GM19193 (cell line): Measurements from ENCODE around the gene PUS3.

Source experiments
- POLR2A ChIP-seq: IDR thresholded peaks from 4 replicates; pipeline ENCODE4 v1.6.1; 2011; ENCODE audit not compliant: insufficient read depth, insufficient read length; ENCODE audit errors: extremely low read depth

PUS3 gene

GRCh38 chr11:125943661-125944349 is 40.8 kb upstream of the PUS3 start:
- no peak for TF ChIP-seq POLR2A

DNA sequence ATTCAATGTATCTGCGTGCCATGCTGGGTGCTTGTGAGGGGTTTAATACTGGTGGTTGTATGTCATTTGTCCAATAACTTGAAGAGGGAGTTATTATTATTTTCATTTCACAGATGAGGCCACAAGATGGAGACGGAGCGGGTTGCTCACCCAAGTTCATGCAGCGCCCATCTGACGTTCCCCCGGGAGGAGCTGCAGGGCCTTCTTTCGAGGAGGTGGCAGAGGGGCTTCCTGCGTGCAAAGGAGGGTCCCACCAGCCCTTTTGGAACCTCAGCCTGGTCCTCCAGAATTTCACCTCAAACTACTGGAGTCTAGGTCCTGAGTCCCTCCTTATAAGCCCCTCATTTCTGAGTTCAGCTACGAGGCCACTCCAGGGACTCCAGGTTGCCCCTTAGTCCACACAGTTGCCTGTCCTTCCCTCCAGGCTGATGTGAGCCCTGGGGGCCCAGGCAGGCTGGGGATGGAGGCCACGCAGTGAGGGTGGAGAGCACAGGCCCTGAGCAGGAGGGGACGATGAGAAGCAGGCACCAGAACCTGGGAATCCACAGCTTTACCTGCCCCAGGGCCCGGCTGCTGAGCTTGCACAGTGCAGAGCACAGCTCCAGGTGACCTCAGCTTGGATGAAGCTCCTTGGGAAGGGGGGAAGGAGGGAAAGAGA is 39.9 kb upstream of the PUS3 start:
- no peak for TF ChIP-seq POLR2A

DNA sequence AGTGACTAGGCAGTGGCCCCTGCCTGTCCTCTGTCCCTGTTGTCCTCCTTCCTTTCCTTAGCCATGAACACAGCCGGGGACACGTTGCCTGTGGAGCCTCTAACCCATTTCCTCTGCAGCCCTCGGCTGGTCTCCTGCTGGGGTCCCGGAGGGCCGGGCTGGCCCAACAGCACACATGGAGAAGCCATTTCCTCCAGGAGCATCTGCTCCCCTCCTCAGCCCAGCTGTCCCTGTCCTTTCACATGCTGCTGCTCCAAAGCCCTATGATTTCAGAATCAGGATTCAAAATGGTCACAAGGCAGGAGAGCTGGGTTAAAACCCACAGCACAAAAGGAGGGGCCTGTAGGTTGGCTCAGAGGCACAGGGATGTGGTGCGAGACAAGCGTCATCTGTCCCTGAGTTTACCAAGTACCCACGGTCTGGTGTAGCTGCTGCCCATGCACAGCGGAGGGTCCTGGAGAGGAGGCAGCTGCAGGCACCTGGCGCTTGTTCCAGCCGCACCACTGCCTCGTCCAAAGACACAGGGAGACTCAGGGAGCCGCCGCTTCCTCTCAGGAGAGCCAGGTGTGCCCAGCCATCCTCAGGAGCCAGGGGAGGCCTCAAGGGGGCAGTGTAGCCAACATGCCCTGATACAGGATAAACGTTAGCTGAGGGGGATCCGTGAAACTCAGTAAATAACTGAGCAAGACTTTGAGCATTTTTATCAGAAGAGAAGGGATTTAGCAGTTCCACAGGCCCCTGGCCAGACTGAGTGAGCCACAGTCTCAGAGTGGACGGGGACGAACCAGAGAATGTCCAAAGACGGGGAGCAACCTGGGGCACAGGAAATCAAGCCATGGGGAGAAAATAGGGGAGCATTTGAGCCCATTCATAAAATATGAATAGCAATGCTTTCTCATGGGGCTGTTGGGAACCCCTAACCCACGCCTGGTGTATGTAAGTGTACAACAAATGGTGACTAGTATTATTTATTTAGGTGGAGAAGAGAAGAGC is 38.9 kb upstream of the PUS3 start:
- TF ChIP-seq POLR2A, result no peak

- TF ChIP-seq POLR2A, result no peak
Measured at GRCh38 chr11:125941267-125941618, 38.2 kb upstream of the PUS3 start.

GRCh38 chr11:125940145-125940544 is 37.1 kb upstream of the PUS3 start:
- TF ChIP-seq POLR2A, result no peak

- TF ChIP-seq POLR2A, result no peak
Measured at GRCh38 chr11:125939081-125939521, 36.1 kb upstream of the PUS3 start.

GRCh38 chr11:125938418-125938817 is 35.4 kb upstream of the PUS3 start:
- no peak for TF ChIP-seq POLR2A

GRCh38 chr11:125935618-125936199 is 32.7 kb upstream of the PUS3 start:
- TF ChIP-seq POLR2A, result no peak

- TF ChIP-seq POLR2A, result no peak
Measured at GRCh38 chr11:125935056-125935455, 32.0 kb upstream of the PUS3 start.

GRCh38 chr11:125934473-125934872 is 31.5 kb upstream of the PUS3 start:
- TF ChIP-seq POLR2A, result no peak

DNA sequence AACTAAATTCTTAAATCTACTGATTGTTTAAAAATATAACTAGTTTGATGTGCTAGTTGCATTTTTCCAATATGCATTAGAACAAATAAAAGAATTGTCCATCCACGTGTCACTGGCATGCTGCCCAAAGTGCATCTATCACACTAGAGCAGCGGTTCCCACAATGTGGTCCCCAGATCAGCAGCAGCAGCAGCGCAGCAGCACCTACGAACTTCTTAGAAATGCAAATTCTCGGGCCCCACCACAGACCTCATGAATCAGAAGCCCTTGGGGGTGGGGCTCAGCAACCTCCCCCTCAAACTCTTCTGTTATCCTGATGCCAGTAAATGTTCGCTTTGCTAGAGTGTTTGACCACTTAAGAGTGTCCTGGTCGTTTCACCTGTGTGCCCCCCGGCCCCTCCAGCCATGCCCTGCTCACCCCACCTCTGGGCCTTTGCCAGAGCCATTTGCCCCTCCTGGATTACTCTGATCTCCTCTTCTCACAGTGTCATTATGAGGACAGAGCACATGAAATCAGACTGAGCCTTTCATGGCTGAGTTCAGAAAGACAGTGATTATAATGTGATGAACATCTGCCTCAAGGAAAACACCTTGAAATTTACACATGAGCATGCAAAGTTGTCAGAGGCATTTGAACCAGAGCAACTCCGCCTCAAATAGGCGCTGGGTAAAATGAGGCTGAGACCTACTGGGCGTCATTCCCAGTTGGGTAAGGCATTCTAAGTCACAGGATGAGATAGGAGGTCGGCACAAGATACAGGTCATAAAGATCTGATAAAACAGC is 30.2 kb upstream of the PUS3 start:
- no peak for TF ChIP-seq POLR2A

DNA sequence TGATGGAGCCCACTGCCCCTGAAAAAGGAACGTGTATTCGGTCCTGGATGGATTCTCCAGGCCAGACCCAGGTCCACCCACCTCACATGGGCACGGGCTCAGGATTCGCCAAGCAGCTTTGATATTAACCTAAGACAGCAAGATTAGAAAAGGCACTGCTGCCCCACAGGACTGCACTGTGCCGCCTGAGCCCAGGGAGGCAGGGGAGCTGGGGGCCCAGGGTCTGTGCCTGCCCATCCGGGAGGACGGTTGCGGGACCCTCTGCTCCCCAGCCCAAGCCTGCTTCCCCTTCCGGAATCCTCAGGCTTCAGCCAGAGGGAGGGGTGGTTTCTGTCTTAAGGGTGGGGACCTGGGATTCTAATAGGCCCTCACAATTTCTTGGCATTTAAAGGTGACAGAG is 29.3 kb upstream of the PUS3 start:
- no peak for TF ChIP-seq POLR2A

GRCh38 chr11:125931668-125932067 is 28.7 kb upstream of the PUS3 start:
- TF ChIP-seq POLR2A, result no peak

GRCh38 chr11:125931116-125931515 is 28.1 kb upstream of the PUS3 start:
- TF ChIP-seq POLR2A, result no peak
